SIG-M5 (cell line): ENCODE data around the gene CAMSAP3.
"Not testable (repeated sequence)": the region's sequence is repeated elsewhere in the genome, so short reads cannot be mapped to it uniquely, and the experiment has no call there.

ENCODE experiments used
- DNase-seq: peaks from one replicate; lab custom pipeline; 2025; lab: John Stamatoyannopoulos, UW

Gene CAMSAP3

DNA sequence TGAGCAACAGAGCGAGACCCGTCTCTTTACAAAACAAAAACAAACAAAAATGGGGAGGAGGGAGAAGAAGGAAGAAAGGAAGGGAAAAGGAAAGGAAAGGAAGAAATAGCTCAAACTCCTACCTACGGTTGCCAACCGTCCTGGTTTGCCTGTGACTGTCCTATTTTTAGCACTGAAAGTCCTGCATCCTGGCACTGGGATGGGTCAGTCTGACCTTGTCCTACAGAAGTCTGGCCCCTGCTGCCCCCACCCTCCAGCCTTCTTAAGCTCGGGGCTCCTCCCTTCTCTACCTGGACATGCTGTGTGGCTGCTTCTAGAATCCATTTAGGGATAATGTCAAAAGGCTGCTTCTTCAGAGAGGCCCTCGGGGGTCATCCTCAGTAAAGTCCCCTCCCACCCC is 40.0 kb downstream of the CAMSAP3 start:
- DNase-seq = no peak

DNA sequence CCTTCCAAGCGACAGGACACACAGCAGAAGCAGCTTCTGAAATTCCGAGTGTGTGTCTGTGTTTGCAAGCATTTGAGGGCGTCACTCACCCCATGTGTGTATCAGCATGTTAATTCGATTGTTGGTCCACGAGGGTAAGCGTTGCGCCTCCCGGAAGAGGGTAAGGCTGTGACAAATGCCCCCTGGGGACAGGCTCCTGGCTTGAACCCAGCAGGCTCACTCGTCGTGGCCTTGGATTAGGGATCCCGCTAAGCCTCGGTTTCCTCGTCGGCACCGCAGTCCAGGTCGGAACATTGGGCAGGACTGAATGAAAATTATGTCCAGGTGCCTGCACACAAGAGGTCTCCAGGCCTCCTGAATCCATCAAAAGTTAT is 40.6 kb downstream of the CAMSAP3 start:
- no peak for DNase-seq

DNA sequence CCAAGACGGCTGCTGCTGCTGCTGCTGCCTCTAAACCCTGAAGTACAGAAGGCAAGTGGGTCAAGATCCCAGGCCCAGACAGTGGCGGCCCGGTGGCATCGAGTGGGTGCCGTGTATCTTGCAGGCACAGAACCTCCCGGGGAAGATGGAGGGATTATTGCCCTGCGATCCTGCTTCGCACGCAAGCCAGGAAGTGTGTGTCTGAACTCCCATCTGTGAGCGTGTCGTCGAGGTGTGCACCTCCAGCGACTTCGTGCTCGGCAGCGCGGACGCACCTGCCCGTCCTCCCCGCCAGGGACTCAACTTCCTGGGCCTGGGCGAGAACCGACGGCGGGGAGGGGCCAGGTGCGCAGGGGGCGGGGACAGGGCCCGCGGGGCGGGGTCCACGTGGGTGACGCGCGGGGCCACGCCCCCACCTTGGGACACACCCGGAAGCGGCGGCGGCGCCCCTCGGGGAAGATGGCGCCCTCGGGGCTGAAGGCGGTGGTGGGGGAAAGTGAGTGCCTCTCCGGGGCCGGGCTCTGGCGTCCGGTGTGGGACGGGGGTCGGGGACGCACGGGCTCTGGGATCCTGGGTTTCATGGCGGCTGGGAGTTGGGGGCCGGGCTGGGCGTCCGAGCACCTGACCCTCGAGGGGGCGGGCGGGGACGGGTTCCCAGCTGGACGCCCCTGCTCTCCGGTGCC is 41.2 kb downstream of the CAMSAP3 start, which contains the start of gene STXBP2:
Gene STXBP2, plus strand, starts transcription at position 420 of the 683 bp plus-strand sequence. Its CDS starts 40 bp downstream, at position 460.
- no peak for DNase-seq

DNA sequence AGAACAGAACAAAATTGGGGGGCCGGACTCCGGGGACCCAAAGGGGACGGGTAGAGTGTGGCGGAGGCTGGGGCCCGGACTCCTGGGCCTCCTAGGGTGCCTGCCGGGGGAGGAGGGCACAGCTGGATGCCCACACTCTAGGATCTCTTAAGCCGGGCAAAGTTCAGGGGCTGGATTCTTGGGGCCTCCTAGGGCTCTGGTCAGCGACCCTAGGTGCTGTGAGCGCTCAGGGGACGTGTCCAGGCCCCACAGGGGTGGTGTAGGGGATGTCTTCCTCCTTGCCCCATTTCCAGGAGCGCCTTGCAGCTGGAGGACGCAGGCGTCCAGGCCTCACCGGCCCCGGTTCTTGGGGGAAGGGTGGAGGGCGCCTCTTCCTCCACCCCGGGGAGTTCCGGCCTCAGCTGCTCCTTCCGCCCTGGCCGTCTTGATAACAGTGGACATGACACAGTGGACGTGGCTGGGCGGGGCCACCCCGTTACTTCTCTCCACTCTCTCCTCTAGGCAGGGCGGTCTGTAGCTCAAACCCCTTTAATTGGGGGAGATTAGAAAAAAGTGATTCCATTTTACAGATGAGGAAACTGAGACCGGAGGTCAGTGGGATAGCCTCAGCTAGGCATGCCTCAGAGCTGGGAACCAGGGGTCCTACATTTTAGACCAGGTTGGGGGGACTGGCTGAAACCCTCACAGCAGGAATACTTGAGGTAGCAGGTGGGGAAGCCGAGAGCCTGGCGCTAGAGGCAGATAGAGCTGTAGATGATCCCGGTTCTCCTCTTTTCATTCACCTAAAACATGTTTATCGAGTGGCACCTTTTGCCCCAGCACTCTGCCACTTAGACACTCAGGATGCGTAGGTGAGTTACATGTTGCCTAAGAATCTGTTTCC is 42.0 kb downstream of the CAMSAP3 start:
- no peak for DNase-seq

DNA sequence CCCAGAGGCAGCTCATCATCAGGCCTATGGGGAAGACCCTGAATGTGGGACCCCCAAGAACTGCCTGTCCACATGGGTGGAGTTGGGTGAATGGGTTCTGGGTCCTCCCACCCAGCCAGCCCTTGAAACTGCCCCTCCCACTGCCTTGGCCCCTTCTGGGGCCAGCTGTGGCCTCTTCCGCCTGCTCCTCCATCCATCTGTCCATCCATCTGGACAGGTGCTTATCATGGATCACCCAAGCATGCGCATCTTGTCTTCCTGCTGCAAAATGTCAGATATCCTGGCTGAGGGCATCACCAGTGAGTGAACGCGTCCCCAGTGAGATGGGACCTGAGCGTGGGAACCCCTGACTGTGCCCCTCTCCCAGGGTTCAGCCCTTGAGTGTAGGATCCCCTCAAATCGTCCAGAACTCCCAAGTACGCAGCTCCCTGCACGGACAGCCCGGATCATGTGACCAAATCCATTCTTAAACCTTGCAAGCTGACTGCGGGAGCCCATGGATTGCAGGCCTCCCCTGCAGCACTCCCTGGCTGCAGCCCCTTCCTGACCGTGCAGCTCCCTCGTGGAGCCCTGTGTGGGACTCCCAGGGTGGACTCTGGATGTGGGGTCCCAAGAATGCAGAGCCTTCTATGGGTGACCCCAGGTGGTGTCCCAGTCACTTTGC is 43.3 kb downstream of the CAMSAP3 start:
- no peak for DNase-seq

DNA sequence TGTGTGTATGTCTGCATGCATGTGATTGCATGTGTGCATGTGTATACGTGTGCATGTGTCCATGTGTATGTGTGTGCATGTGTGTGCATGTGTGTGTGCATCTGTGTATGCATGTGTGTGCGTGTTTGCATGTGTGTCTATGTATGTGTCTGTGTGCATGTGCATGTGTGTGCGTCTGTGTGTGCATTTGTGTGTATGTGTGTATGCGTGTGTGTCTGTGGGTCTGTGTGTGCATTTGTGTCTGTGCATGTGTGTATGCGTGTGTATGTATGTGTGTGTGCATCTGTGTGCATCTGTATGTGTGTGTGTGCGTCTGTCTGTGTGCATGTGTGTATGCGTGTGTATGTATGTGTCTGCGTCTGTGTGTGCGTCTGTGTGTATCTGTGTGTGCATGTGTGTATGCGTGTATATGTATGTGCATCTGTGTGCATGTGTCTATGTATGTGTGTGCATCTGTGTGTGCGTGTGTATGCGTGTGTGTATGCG is 44.2 kb downstream of the CAMSAP3 start:
- DNase-seq = no peak

DNA sequence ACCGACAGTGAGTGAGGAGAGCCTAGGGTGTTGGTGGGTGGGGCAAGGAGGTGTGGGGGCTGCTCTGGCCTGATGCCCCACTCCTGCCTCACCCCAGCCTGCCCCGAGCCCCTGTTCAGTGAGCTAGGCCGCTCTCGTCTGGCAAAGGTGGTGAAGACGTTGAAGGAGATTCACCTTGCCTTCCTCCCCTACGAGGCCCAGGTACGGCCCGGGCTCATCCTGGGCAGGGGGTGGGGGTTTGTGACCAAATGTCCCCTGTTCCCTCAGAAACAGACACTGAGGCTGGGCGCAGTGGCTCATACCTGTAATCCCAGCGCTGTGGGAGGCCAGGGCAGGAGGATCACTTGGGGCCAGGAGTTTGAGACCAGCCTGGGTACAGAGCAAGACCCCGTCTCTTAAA is 45.1 kb downstream of the CAMSAP3 start:
- DNase-seq = no peak

DNA sequence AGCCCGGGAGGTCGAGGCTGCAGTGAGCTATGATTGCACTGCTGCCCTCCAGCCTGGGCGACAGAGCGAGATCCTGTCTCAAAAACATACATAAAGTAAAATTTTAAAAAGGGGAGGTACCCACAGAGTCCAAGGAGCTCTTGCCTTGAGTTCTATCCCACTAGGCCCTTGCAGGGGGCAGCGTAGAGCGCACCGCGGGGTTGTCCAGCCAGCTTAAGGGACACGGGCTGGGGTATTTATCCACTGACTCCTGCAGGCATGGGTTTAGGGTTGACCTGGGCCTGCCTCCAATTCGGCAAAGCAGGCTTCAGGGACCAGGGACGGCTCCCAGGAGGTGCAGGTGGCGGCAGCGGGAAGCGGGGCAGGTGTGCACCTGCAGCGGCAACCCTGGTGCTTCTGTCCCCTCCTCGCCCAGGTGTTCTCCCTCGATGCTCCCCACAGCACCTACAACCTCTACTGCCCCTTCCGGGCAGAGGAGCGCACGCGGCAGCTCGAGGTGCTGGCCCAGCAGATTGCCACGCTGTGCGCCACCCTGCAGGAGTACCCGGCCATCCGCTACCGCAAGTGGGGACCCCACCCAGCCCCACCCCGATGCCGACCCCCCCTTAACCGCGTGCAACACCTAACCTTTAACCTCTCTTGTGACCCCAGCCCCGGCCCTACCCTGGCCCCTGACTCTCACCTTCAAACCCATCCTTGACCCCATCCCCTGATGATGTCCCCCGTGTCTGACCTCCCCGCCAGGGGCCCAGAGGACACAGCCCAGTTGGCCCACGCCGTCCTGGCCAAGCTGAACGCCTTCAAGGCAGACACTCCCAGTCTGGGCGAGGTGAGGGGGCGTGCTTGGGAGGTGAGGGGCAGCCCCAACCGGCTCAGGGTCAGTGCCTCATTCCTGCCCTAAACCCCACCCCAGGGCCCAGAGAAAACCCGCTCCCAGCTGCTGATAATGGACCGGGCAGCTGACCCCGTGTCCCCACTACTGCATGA is 45.9 kb downstream of the CAMSAP3 start:
- DNase-seq = no peak

DNA sequence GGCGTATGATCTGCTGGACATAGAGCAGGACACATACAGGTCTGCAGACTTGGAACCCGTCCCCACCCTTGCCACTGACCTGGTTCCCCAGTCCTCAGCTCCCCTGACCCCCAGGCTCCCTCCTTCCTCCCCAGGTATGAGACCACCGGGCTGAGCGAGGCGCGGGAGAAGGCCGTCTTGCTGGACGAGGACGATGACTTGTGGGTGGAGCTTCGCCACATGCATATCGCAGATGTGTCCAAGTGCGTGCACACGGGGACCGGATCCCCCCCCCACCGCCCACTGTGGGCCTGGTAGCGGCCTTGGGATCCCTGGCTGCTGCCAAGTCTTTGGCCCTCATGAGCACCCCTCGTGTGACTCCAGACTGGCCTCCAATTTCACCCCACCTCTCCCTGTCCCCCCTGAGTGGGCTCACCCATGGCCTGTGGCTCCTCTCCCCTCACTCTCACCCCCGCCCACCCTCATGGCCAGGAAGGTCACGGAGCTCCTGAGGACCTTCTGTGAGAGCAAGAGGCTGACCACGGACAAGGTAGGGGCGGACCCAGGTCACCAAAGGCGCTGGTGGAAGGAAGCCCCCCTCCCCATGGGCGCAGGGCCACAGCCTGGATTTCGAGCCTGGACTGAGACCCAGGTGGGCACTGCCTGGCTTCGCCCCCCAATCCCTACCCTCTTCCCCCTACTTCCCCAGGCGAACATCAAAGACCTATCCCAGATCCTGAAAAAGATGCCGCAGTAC is 46.8 kb downstream of the CAMSAP3 start:
- no peak for DNase-seq

DNA sequence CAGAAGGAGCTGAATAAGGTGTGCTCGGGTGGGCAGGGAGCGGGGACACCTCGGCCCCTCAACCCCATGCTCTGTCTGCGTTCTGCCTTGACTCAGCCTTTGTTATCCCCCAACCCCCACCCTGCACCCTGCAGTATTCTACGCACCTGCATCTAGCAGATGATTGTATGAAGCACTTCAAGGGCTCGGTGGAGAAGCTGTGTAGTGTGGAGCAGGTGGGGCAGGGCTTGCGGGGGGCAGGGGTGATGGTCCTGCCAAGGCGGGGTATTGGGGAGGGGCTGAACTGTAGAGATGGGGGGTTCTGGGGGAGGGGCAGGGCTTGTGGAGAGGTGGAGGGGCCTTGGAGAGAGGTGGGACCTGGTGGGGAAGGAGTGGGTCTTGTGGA is 47.4 kb downstream of the CAMSAP3 start:
- no peak for DNase-seq

DNA sequence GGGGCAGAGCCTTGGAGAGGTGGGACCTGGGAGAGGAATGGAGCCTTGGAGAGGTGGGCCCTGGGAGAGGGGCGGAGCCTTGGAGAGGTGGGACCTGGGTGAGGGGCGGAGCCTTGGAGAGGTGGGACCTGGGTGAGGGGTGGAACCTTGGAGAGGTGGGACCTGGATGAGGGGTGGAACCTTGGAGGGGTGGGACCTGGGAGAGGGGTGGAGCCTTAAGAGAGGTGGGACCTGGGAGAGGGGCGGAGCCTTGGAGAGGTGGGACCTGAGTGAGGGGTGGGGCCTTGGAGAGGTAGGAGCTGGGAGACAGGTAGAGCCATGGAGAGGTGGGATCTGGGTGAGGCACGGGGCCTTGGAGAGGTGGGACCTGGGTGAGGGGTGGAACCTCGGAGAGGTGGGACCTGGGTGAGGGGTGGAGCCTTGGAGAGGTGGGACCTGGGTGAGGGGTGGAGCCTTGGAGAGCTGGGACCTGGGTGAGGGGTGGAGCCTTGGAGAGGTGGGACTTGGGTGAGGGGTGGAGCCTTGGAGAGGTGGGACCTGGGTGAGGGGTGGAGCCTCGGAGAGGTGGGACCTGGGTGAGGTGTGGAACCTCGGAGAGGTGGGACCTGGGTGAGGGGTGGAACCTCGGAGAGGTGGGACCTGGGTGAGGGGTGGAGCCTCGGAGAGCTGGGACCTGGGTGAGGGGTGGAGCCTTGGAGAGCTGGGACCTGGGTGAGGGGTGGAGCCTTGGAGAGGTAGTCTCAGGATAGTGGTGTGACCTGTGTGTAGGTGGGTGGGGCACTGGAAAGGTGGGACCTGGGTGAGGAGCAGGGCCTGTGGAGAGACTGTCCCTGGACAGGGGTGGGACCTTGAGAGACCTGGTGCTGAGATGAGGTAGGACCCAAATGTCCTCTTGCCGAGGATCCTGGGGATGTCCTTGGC is 48.2 kb downstream of the CAMSAP3 start:
- not testable (repeated sequence) for DNase-seq

DNA sequence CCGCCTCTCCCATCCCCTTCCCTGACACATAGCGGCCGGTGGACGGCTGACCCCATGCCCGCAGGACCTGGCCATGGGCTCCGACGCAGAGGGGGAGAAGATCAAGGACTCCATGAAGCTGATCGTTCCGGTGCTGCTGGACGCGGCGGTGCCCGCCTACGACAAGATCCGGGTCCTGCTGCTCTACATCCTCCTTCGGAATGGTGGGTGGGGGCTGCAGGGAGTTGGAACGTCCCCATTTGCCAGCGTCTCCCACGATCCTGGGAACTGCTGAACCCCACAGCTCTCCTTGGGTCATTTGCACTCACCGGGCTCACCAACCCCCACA is 48.9 kb downstream of the CAMSAP3 start:
- DNase-seq = no peak

DNA sequence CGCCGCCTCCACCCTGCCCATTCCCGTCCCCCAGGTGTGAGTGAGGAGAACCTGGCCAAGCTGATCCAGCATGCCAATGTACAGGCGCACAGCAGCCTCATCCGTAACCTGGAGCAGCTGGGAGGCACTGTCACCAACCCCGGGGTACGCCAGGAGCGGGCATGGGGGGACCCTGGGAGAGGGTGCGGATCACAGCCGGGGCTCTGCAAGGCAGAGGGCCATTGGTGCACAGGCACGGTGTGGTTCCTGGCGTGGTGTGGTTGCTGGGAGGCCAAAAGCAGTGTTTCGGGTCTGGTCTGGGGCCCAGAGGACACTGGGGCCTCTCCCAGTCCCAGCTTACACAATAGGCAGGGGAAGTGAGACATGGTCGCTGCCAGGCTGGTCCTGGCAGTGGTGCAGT is 49.5 kb downstream of the CAMSAP3 start:
- no peak for DNase-seq

DNA sequence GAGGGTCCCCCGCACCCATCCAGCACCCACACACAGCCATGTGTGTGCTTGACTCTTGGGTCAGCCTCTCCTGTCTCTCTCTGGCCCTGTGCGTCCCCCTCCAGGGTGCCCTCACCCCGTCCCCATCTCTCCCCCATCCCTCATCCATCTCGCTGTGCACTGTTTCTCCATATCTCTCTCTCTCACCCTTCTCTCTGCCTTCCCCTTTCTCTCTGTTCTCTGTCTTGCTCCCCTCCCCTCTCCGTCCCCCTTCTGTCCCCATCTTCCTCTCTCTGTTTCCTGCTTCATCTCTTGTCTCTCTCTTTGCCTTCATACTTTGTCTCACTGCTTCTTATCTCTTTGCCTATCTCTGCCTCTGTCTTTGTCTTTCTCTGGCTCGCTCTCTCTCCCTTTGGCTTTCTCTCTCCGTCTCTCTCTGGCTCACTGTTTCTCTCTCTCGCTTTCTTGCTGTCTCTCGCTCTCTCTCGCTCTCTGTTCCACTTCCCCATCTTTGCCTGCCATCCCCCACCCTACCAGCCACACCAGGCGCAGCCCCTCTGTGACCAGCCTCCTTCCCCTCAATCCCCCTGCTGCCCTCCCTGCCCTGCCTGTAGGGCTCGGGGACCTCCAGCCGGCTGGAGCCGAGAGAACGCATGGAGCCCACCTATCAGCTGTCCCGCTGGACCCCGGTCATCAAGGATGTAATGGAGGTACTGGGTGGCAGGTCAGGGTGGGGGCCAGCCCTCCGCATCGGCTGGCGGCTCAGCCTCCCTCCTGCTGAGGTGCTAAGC is 50.2 kb downstream of the CAMSAP3 start:
- DNase-seq = no peak

DNA sequence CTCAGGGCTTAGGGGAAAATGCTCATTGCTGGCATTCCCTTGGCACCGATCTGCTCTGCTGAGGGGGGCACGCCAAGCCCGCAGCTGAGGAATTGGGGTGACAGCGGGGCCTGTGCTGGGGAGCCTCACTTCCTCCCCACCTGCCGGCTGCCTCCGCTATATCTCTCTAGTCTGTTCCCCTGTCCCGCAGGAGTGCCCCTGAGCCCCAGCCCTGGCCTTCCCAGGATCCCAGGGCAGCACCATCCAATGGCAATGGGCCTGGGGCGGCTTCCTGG is 50.7 kb downstream of the CAMSAP3 start:
- no peak for DNase-seq

DNA sequence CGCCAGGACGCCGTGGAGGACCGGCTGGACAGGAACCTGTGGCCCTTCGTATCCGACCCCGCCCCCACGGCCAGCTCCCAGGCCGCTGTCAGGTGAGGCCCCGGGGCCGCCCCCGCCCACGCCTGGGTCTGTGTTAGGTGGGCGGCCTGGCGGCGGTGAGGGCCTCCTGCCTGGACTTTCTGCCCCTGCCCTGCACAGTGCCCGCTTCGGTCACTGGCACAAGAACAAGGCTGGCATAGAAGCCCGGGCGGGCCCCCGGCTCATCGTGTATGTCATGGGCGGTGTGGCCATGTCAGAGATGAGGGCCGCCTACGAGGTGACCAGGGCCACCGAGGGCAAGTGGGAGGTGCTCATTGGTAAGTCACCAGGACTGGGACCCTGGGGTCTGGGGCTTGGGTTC is 51.5 kb downstream of the CAMSAP3 start:
- DNase-seq = no peak

DNA sequence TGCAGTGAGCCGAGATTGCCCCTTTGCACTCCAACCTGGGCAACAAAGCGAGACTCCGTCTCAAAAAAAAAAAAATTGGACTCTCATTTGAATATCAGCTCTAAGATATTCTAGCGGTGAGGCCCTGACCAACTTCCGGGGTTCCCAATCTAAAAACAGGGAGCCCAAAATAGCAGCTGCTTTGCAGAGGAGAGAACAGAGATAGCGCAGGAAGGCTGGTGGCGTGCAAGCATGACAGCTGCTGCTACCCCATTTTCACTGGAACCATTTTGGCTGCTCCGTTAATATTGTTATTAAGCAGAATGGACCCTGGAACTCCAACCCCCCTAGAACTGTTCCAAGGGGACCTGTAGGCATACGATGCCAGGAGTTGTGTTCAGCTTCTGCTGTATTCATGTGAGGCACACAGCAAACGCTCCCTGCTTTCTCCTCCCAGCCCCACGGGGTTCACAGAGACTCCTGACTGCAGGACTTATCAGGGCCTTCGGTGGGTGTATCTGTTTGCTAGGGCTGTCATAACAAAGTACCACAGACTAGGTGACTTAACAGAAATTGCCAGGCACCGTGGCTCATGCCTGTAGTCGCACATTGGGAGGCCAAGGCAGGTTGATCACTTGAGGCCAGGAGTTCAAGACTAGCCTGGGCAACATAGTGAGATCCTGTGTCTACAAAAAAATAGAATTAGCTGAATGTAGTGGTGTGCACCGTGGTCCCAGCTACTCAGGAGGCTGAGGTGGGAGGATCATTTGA is 52.8 kb downstream of the CAMSAP3 start:
- no peak for DNase-seq

DNA sequence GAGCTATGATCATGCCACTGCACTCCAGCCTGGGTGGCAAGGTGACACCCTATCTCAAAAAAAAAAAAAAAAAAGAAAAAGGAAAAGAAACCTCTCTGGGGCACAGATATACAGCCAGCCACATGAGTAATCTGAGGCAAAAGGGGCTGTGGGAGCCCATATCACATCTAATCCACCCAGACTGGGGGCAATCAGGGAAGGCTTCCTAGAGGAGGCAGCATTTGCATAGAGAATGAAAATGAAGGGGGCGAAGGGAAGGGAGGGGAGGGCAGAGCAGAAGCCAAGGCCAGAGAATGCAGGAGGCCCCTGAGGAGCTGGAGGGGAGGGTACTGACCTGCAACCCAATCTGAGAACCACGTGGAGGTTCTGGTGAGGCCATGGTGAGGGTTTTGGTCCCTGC is 54.5 kb downstream of the CAMSAP3 start:
- no peak for DNase-seq
